Activated T-helper 9 cell treated with anti-CD3 and anti-CD28 coated beads, Interleukin-2, amount 50 U/mL, for 16 hours (primary cell): ENCODE results near the gene MYL10.

Experiments used
- DNase-seq: peaks from one replicate; pipeline ENCODE4 v3.0.0-alpha.2; 2020; ENCODE audit warnings: low read depth

Gene MYL10

GRCh38 chr7:101629171-101629570 is at the start of gene MYL10:
Gene MYL10 (minus strand): TSS chr7:101629296. CDS start chr7:101629118, 178 bp downstream.
- no peak for DNase-seq

- no peak for DNase-seq
Measured at GRCh38 chr7:101678658-101679057, 49.6 kb upstream of the MYL10 start.

GRCh38 chr7:101677797-101678479 is 48.8 kb upstream of the MYL10 start:
- DNase-seq, result no peak

- no peak for DNase-seq
Measured at GRCh38 chr7:101677391-101677790, 48.3 kb upstream of the MYL10 start.

GRCh38 chr7:101676956-101677355 is 47.9 kb upstream of the MYL10 start:
- no peak for DNase-seq

GRCh38 chr7:101676062-101676598 is 47.0 kb upstream of the MYL10 start:
- DNase-seq, result no peak

GRCh38 chr7:101674439-101674838 is 45.3 kb upstream of the MYL10 start:
- DNase-seq, result no peak

GRCh38 chr7:101673951-101674350 is 44.9 kb upstream of the MYL10 start:
- DNase-seq, result no peak

GRCh38 chr7:101673315-101673714 is 44.2 kb upstream of the MYL10 start:
- no peak for DNase-seq

- no peak for DNase-seq
Measured at GRCh38 chr7:101671371-101672356, 42.6 kb upstream of the MYL10 start.

GRCh38 chr7:101669307-101669706 is 40.2 kb upstream of the MYL10 start:
- DNase-seq, result no peak

GRCh38 chr7:101668726-101669125 is 39.6 kb upstream of the MYL10 start:
- no peak for DNase-seq

- DNase-seq, result no peak
Measured at GRCh38 chr7:101667920-101668319, 38.8 kb upstream of the MYL10 start.

GRCh38 chr7:101667399-101667798 is 38.3 kb upstream of the MYL10 start:
- no peak for DNase-seq

- DNase-seq, result no peak
Measured at GRCh38 chr7:101666741-101667140, 37.6 kb upstream of the MYL10 start.

GRCh38 chr7:101666293-101666692 is 37.2 kb upstream of the MYL10 start:
- DNase-seq, result no peak

GRCh38 chr7:101664893-101665471 is 35.9 kb upstream of the MYL10 start:
- DNase-seq, result no peak

- no peak for DNase-seq
Measured at GRCh38 chr7:101664436-101664835, 35.3 kb upstream of the MYL10 start.

- DNase-seq, result no peak
Measured at GRCh38 chr7:101663747-101664146, 34.7 kb upstream of the MYL10 start.

- DNase-seq, result no peak
Measured at GRCh38 chr7:101662447-101662998, 33.4 kb upstream of the MYL10 start.

GRCh38 chr7:101659706-101660105 is 30.6 kb upstream of the MYL10 start:
- no peak for DNase-seq

GRCh38 chr7:101657171-101657570 is 28.1 kb upstream of the MYL10 start:
- no peak for DNase-seq
